Measurements from ENCODE around the gene MAU2. TPM values are rescaled to one million over a fixed set of nuclear protein-coding genes. Genes with fewer than 3 reads are reported as not detected.

The MAU2 gene
- total RNA-seq, 1 experiment from 2014 or later, result 72.6 TPM

DNA sequence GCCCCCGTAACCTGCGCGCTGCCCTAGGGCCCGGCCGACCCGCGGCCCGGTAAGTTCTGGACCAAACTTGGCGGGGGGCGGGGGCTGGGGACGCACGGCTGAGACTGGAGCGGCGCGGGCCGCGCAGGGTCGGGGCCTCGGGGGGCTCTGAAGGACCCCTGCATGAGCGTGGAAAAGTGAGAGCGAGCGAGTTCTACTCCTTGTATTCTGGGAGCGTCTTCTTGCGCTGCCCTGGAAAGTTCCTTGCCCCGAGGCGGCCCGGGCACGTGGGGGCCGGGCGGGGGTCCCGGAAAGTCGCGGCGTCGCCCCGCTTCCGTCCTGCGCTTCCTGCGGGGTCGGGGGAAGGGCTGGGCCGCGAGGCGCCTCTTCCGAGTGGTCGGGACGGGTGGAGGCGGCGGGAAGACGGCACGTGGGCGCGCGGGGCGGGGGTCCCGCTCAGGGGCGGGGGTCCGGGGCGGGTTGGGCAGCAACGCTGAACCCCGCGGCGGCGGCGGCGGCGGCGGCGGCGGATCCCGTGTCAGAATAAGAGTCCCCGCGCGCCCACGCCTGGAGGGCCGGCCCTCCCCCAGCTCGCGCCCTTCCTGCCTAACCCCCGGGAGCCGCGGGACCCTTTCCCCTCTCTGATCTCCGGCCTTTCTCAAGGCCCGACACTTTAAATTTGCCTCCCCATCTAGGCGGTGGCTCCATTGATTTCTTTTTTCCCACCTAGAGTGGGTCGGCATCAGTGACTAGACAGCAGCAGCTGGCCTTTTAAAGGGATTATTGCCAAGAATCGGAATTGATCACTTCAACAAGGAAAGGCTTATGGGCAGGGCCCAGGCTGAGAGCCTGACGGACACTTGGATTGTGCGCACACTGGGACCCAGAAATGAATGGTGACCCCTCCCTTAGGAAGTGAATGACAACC is 85.6 kb downstream of the MAU2 start:
- ChIA-PET CTCF (interaction anchor here (1.4 kb wide), 1 partner anchor 21 kb away, joined by 4 read pairs; no protein-coding TSS in a partner anchor), POLR2A (ENCODE audit: low non-redundant PET) (no interaction called here)
- Histone ChIP-seq H3K4me3 (ENCODE audit: low read depth, low read length, poor library complexity, severe bottlenecking) (peak overlapping the region; percentile 82), H3K9me3 (ENCODE audit: low read depth, low read length, poor library complexity, severe bottlenecking) (no peaks in the 10 kb centered on the region), H3K4me1 (ENCODE audit: insufficient read depth, low read length, poor library complexity, severe bottlenecking) (peaks cover 34% of the 10 kb centered on the region), H3K27me3 (replicated peaks; ENCODE audit: insufficient read depth, low read depth, low read length, poor library complexity) (no peaks in the 10 kb centered on the region), H3K27ac (ENCODE audit: low read depth, low read length, poor library complexity, severe bottlenecking) (peak overlapping the region; percentile 88), H3K36me3 (ENCODE audit: insufficient read depth, low read length, poor library complexity, severe bottlenecking) (no peaks in the 10 kb centered on the region)
- BruUV-seq (replicated peaks), result no TSS peak
- intact Hi-C loops (cut with micrococcal nuclease; ENCODE audit: unreplicated experiment), result no loop called here
- TF ChIP-seq EZH2 (IDR thresholded peaks at IDR 0.05; ENCODE audit: borderline replicate concordance, low read depth, low read length, poor library complexity, severe bottlenecking), result no peak
- TF ChIP-seq, protein P1, sequence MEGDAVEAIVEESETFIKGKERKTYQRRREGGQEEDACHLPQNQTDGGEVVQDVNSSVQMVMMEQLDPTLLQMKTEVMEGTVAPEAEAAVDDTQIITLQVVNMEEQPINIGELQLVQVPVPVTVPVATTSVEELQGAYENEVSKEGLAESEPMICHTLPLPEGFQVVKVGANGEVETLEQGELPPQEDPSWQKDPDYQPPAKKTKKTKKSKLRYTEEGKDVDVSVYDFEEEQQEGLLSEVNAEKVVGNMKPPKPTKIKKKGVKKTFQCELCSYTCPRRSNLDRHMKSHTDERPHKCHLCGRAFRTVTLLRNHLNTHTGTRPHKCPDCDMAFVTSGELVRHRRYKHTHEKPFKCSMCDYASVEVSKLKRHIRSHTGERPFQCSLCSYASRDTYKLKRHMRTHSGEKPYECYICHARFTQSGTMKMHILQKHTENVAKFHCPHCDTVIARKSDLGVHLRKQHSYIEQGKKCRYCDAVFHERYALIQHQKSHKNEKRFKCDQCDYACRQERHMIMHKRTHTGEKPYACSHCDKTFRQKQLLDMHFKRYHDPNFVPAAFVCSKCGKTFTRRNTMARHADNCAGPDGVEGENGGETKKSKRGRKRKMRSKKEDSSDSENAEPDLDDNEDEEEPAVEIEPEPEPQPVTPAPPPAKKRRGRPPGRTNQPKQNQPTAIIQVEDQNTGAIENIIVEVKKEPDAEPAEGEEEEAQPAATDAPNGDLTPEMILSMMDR (conservative IDR thresholded peaks at IDR 0.05; ENCODE audit: low read depth, low read length), result no peak
- peak; percentile 62 for DNase-seq (ENCODE audit: low spot score)

DNA sequence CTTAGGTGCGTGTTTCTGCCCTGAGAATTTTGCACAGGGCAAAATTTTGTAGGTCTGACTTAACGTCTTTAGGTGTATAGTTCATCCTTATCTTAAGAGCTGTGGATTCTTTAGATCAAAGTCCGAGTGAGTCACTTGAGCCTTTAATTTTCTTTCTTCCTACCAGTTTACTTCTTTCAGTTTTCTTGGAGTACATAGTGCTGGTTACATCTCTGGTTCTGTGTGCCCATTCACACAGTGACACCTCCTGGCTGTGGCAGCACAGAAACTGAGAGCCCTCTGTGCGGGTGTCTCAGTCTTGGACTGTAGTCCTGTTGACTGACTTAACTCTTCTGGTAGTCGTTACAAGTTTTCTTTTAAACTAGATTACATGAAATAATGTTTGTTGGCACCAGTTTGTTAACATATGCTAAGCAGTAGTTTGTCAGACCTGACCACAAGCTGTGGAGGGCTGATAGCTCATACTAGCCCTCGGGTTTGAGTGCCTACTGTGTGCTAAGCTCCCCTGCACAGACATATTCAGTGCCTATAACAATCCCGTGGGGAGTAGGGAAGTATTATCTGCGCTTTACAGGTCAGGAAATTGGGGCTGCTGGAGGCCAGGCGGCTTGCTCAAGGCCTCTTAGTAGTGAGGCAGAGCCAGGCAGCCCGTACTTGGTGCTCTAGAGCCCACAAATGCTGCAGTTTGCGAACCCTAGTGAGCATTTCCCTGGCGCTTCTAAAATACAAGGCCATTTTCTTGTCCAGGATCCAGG is 86.4 kb downstream of the MAU2 start:
- ChIA-PET POLR2A (ENCODE audit: low non-redundant PET) (no interaction called here), CTCF (interaction anchor here (1.4 kb wide), 1 partner anchor 21 kb away, joined by 4 read pairs; no protein-coding TSS in a partner anchor)
- Histone ChIP-seq H3K9me3 (ENCODE audit: low read depth, low read length, poor library complexity, severe bottlenecking) (no peaks in the 10 kb centered on the region), H3K27ac (ENCODE audit: low read depth, low read length, poor library complexity, severe bottlenecking) (peak overlapping the region; percentile 88), H3K27me3 (replicated peaks; ENCODE audit: insufficient read depth, low read depth, low read length, poor library complexity) (no peaks in the 10 kb centered on the region), H3K36me3 (ENCODE audit: insufficient read depth, low read length, poor library complexity, severe bottlenecking) (no peaks in the 10 kb centered on the region), H3K4me1 (ENCODE audit: insufficient read depth, low read length, poor library complexity, severe bottlenecking) (peaks cover 34% of the 10 kb centered on the region), H3K4me3 (ENCODE audit: low read depth, low read length, poor library complexity, severe bottlenecking) (peak overlapping the region; percentile 82)
- intact Hi-C loops (cut with micrococcal nuclease; ENCODE audit: unreplicated experiment), result no loop called here
- no TSS peak for BruUV-seq (replicated peaks)
- TF ChIP-seq, protein P1 (conservative IDR thresholded peaks at IDR 0.05; ENCODE audit: low read depth, low read length), result peak; percentile 58
- no peak for TF ChIP-seq EZH2 (IDR thresholded peaks at IDR 0.05; ENCODE audit: borderline replicate concordance, low read depth, low read length, poor library complexity, severe bottlenecking)
- DNase-seq (ENCODE audit: low spot score), result peak; percentile 63

DNA sequence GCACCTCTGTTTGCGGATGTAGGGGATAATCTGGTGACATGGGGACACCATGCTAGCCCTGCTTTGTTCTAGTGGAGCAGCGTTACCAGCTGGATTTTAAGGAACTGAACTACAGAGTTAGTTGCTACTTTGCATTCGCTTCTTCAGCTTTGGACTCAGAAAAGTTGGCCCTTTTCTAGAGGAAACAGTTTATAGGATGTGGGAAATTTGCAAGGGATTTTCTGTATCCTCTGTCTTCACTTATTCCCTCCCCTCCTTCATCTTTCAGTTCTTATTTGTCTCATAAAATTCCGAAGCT is 87.0 kb downstream of the MAU2 start:
- CTCF ChIA-PET, result no interaction called here
- intact Hi-C loops (cut with micrococcal nuclease; ENCODE audit: unreplicated experiment), result no loop called here
- Histone ChIP-seq H3K9me3 (ENCODE audit: low read depth, low read length, poor library complexity, severe bottlenecking) (no peaks in the 10 kb centered on the region), H3K4me1 (ENCODE audit: insufficient read depth, low read length, poor library complexity, severe bottlenecking) (peaks cover 34% of the 10 kb centered on the region), H3K4me3 (ENCODE audit: low read depth, low read length, poor library complexity, severe bottlenecking) (peak overlapping the region; percentile 82), H3K27me3 (replicated peaks; ENCODE audit: insufficient read depth, low read depth, low read length, poor library complexity) (no peaks in the 10 kb centered on the region), H3K27ac (ENCODE audit: low read depth, low read length, poor library complexity, severe bottlenecking) (peak overlapping the region; percentile 88), H3K36me3 (ENCODE audit: insufficient read depth, low read length, poor library complexity, severe bottlenecking) (no peaks in the 10 kb centered on the region)
- DNase-seq (ENCODE audit: low spot score), result no peak
- POLR2A ChIA-PET (ENCODE audit: low non-redundant PET), result no interaction called here
- TF ChIP-seq EZH2 (IDR thresholded peaks at IDR 0.05; ENCODE audit: borderline replicate concordance, low read depth, low read length, poor library complexity, severe bottlenecking), result no peak
- TF ChIP-seq, protein P1 (conservative IDR thresholded peaks at IDR 0.05; ENCODE audit: low read depth, low read length), result no peak
- BruUV-seq (replicated peaks), result no TSS peak

Other genes starting within 250 kb of the MAU2 start
- 34.4 and 42.8 TPM in 2 replicates for gene TMEM161A, start 182.4 kb upstream of the MAU2 start, total RNA-seq (2021)
- 2.9 and 3.4 TPM in 2 replicates for gene MEF2B, start 150.6 kb upstream of the MAU2 start, total RNA-seq (2021)
- gene BORCS8, start 128.7 kb upstream of the MAU2 start, total RNA-seq (2021), result 29.9 and 37.5 TPM in 2 replicates
- gene RFXANK, start 128.6 kb upstream of the MAU2 start, total RNA-seq (2021), result 96.3 and 109 TPM in 2 replicates
- gene NR2C2AP, start 117.4 kb upstream of the MAU2 start, total RNA-seq (2021), result 35.6 and 45.3 TPM in 2 replicates
- not detected in 2 replicates for gene NCAN, start 108.9 kb upstream of the MAU2 start, total RNA-seq (2021)
- not detected in 2 replicates for gene TM6SF2, start 47.5 kb upstream of the MAU2 start, total RNA-seq (2021)
- gene SUGP1, start 320 bp upstream of the MAU2 start, total RNA-seq (2021), result 73.8 and 86.1 TPM in 2 replicates
- 202 and 218 TPM in 2 replicates for gene GATAD2A, start 84.8 kb downstream of the MAU2 start, total RNA-seq (2021)
- 2.5 TPM in 2 replicates for gene TSSK6, start 194.7 kb downstream of the MAU2 start, total RNA-seq (2021)
- gene NDUFA13, start 195.4 kb downstream of the MAU2 start, total RNA-seq (2021), result 421 and 431 TPM in 2 replicates
- 8.6 TPM in 2 replicates for gene YJEFN3, start 208.1 kb downstream of the MAU2 start, total RNA-seq (2021)
- gene CILP2, start 217.4 kb downstream of the MAU2 start, total RNA-seq (2021), result 0.77 and 1.6 TPM in 2 replicates